GM12892 (cell line): ENCODE data around the gene INSYN2B.

Source experiments
- POLR2A ChIP-seq: IDR thresholded peaks from 2 replicates; pipeline ENCODE4 v1.6.1; 2011; ENCODE audit warnings: low read depth, low read length, control low read depth
- TAF1 ChIP-seq: IDR thresholded peaks from 2 replicates; pipeline ENCODE4 v1.6.1; 2011; ENCODE audit warnings: low read depth, mild to moderate bottlenecking, control low read depth, low read length, borderline replicate concordance

GRCh38 chr5:169880785-169881184 lies 99.5 kb downstream of the INSYN2B start:
- no peak for TF ChIP-seq POLR2A
- TF ChIP-seq TAF1 = no peak
